H1 (cell line): ENCODE data around the gene RBM18. TPM values are rescaled to one million over a fixed set of nuclear protein-coding genes. Genes with fewer than 3 reads are reported as not detected.

Source experiments
- CHD7 ChIP-seq: fragments of 300-600 bp; sonication (generic); IDR thresholded peaks from 2 replicates; pipeline ENCODE4 v1.7.1; 2012; ENCODE audit warnings: low read length, moderate library complexity, mild to moderate bottlenecking, inconsistent platforms; ENCODE audit not compliant: insufficient replicate concordance
- NANOG ChIP-seq: IDR thresholded peaks from 2 replicates; pipeline ENCODE4 v1.6.1; 2011; ENCODE audit warnings: low read length, low read depth, mild to moderate bottlenecking, inconsistent platforms; ENCODE audit not compliant: insufficient read depth, poor library complexity, severe bottlenecking
- SIN3A ChIP-seq, 2 experiments: IDR thresholded peaks in 1 of 2; conservative IDR thresholded peaks in 1 of 2; 2 replicates each; pipeline ENCODE4 v1.6.1; 2011 to 2012; ENCODE audit warnings: low read length in 2 of 2, improper control_type of control experiment in 1 of 2, low read depth in 1 of 2, mild to moderate bottlenecking in 1 of 2
- polyA plus RNA-seq, 7 experiments: library from polyadenylated mRNA; depleted of rRNA in 3 of 7; stranded (reverse) in 5 of 7; unstranded in 2 of 7; fragments of >200 nt in 5 of 7; fragments of 200-250 nt in 2 of 7; gene quantifications; 1 replicate in 5 of 7; 2 replicates in 1 of 7; 4 replicates in 1 of 7; pipeline versions ENCODE4 v1.2.1 to v1.2.3, GENCODE V29; 2011 to 2013; ENCODE audit warnings: missing spikeins in 2 of 7, mixed read lengths in 2 of 7
- total RNA-seq: library from RNA; stranded (reverse); fragmentation: NEBNext Ultra II Directional; extraction: Animal tissue kit (Norgen Biotek cat#: 25700); gene quantifications from 2 replicates; pipeline ENCODE4 v1.2.1, GENCODE V29; 2021

RBM18 gene
- total and polyA plus RNA-seq, 2 of the 8 experiments (the other 6 are each of a cell fraction or from before 2014, with no cell fraction given): 5.9 to 14.3 TPM

- TF ChIP-seq CHD7 (no peak), SIN3A (conservative IDR thresholded peaks at IDR 0.05 in 1 of 2, IDR thresholded peaks at IDR 0.05 in 1 of 2; ENCODE audit: low read depth in 1 of 2, low read length in 2 of 2) (no peak), NANOG (no peak)
These were observed 76.3 kb downstream of the RBM18 start (continued) for GRCh38 chr9:122188369-122188768.
